Common myeloid progenitor, CD34-positive (primary cell): Measurements from ENCODE around the gene FAHD2A.

ENCODE experiments used
- CTCF ChIA-PET: fragments of 350-600 bp; sonication (Branson Sonifier 250); formaldehyde crosslinking; loops from one replicate; lab custom pipeline; 2021; ENCODE audit warnings: antibody characterized with exemption; lab: Charles Lee
- POLR2A ChIA-PET: fragments of 350-600 bp; sonication (Branson Sonifier 250); formaldehyde crosslinking; loops from one replicate; lab custom pipeline; 2021; ENCODE audit warnings: antibody characterized with exemption; lab: Charles Lee
- DNase-seq, 3 donors: peaks; one replicate each; pipeline versions ENCODE4 v3.0.0 to v3.0.0-alpha.2; 2013
- H3K27ac ChIP-seq, 2 experiments: 1 replicate in 1 of 2; 2 replicates in 1 of 2; pipeline ENCODE4 v1.7.0; 2013; ENCODE audit warnings: inconsistent platforms in 2 of 2, low read length in 2 of 2, mild to moderate bottlenecking in 2 of 2, low read depth in 1 of 2, moderate library complexity in 1 of 2; ENCODE audit not compliant: severe bottlenecking in 2 of 2, insufficient read depth in 1 of 2, poor library complexity in 1 of 2
- H3K27me3 ChIP-seq, 5 experiments: replicated peaks in 2 of 5; 1 replicate in 3 of 5; 2 replicates in 2 of 5; pipeline versions ENCODE4 v1.6.1 to v1.7.0; 2013; ENCODE audit warnings: low read length in 4 of 5, mild to moderate bottlenecking in 2 of 5, moderate library complexity in 2 of 5, inconsistent platforms in 1 of 5; ENCODE audit not compliant: insufficient read depth in 5 of 5, control insufficient read depth in 4 of 5
- H3K36me3 ChIP-seq, 4 experiments: 1 replicate in 2 of 4; 2 replicates in 2 of 4; pipeline versions ENCODE4 v1.6.1 to v1.7.0; 2013; ENCODE audit warnings: low read length in 3 of 4, control low read depth in 1 of 4, mild to moderate bottlenecking in 1 of 4; ENCODE audit not compliant: control insufficient read depth in 4 of 4, insufficient read depth in 4 of 4
- H3K4me1 ChIP-seq, 4 experiments: 1 replicate in 3 of 4; 2 replicates in 1 of 4; pipeline versions ENCODE4 v1.6.1 to v1.7.1; 2013; ENCODE audit warnings: low read length in 3 of 4, mild to moderate bottlenecking in 3 of 4, control low read depth in 1 of 4, inconsistent platforms in 1 of 4, moderate library complexity in 1 of 4; ENCODE audit not compliant: control insufficient read depth in 4 of 4, insufficient read depth in 4 of 4; ENCODE audit errors: control extremely low read depth in 1 of 4
- H3K4me3 ChIP-seq, 7 experiments: 1 replicate in 4 of 7; 2 replicates in 3 of 7; pipeline versions ENCODE4 v1.5.1 to v1.7.0; 2013; ENCODE audit warnings: mild to moderate bottlenecking in 7 of 7, low read length in 6 of 7, moderate library complexity in 6 of 7, inconsistent platforms in 2 of 7, low read depth in 2 of 7, control low read depth in 1 of 7; ENCODE audit not compliant: insufficient read depth in 4 of 7, control insufficient read depth in 1 of 7; ENCODE audit errors: extremely low read depth in 1 of 7
- H3K9me3 ChIP-seq, 5 experiments: 1 replicate in 4 of 5; 2 replicates in 1 of 5; pipeline versions ENCODE4 v1.6.1 to v1.7.1; 2013; ENCODE audit warnings: low read length in 4 of 5, mild to moderate bottlenecking in 2 of 5, inconsistent platforms in 1 of 5, low read depth in 1 of 5, moderate library complexity in 1 of 5; ENCODE audit not compliant: control insufficient read depth in 4 of 5, insufficient read depth in 2 of 5; ENCODE audit errors: control extremely low read depth in 1 of 5
- WGBS: methylation state at CpG from one replicate; pipeline ENCODE4 v1.1.5; 2013; ENCODE audit not compliant: insufficient coverage; 5-methylcytosine and 5-hydroxymethylcytosine counted together

Gene FAHD2A

DNA sequence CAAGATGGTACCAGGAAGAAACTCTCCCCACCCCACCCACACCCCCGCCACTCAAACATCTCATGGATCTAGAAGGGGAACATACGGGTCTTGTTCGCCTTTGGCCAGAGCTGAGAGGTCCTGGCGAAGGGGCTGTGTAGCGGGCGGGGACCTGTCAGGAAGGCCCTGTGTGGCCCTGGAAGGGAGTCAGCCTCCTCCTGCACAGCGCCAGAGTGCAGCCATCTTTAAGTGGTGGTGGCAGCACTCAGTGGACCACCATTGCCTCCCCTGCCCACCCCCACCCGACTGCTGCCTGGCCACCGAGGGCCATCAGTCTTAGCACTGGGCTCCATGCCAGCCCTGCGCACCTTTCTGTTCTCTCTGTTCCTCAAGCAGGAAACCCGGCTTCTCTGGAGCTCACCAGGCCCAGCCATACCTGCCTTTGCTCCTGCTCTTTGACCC is 11.6 kb upstream of the FAHD2A start:
- ChIA-PET POLR2A (no interaction called here), CTCF (interaction anchor here (1.2 to 2.6 kb wide), 2 partner anchors 11 to 22 kb away, joined by 3 to 17 read pairs; partner anchors contain the start of gene FAHD2A)
- H3K4me1 ChIP-seq = no peaks in the 10 kb centered on the region
- H3K9me3 ChIP-seq = no peaks in the 10 kb centered on the region
- H3K36me3 ChIP-seq = no peaks in the 10 kb centered on the region
- no peak for DNase-seq
- H3K27me3 ChIP-seq = peaks cover 0 to 4% (median 0%) of the 10 kb centered on the region in 5 experiments
- no peak overlapping the region for H3K4me3 ChIP-seq
- H3K27ac ChIP-seq = no peak overlapping the region
- WGBS = 92% methylated on average over 10 of the region's 11 CpGs

DNA sequence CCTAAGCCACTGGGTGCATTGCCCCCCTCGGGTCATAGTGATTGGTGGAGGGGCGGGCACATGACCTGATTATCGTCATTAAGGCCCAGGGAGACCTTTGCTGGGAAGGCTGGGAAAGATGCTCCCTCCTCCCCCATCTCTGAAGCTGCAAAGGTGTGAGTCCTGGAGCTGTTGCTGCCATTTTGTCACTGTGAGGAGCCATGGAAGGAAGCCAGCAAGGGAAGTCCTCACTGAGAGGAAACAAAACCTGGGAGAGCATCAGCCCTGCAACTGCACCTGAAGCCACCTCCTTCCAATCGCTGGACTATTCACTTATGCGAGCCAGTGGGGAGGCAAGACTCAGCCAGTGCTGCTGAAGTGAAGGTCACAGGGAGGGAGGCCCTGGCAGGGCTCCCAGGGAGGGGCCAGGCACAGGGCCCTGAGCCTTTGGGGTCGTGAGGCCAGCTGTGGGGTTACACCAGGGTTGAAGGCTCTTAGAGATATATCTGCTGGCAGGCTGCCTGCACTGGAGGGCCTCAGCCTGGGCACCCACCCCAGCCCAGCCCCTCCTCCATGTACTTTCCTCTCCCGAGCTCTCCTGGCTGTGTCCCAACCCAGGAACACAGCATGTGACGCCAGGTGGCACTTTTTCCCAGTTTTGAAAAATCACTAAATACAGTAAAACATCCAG is 10.7 kb upstream of the FAHD2A start:
- H3K36me3 ChIP-seq = no peaks in the 10 kb centered on the region
- ChIA-PET POLR2A (no interaction called here), CTCF (interaction anchor here (1.2 kb wide), 1 partner anchor 21 kb away, joined by 3 read pairs; no protein-coding TSS in a partner anchor)
- H3K4me1 ChIP-seq = no peaks in the 10 kb centered on the region
- DNase-seq = no peak
- 92% methylated on average over 6 of the region's 8 CpGs for WGBS
- H3K9me3 ChIP-seq = no peaks in the 10 kb centered on the region
- H3K4me3 ChIP-seq = no peak overlapping the region
- peaks cover 0 to 4% (median 0%) of the 10 kb centered on the region in 5 experiments for H3K27me3 ChIP-seq
- no peak overlapping the region for H3K27ac ChIP-seq

DNA sequence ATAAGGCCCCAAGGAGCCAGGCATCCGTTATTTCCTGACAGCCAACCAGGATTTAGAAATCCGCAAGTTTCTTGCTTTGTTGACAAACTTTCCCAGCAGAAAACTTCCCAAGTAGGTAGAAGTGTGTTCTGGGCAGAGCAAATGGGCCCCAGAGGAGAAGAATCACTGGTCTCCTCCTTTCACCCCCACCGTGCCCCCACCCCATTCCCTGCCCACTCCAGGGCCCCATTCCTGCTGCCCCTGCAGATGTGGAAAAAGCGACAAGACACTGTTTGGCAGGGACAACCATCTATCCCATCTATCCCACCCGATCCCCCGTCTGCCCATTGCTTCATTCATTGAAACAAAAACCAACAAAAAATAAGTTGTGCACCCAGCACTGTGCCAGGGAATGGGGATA is 10.2 kb upstream of the FAHD2A start:
- H3K4me1 ChIP-seq = no peaks in the 10 kb centered on the region
- H3K27ac ChIP-seq = no peak overlapping the region
- H3K36me3 ChIP-seq = no peaks in the 10 kb centered on the region
- peaks cover 0 to 4% (median 0%) of the 10 kb centered on the region in 5 experiments for H3K27me3 ChIP-seq
- no peak overlapping the region for H3K4me3 ChIP-seq
- ChIA-PET CTCF (no interaction called here), POLR2A (no interaction called here)
- 96% methylated on average over 4 of the region's 6 CpGs for WGBS
- H3K9me3 ChIP-seq = no peaks in the 10 kb centered on the region
- DNase-seq = no peak

DNA sequence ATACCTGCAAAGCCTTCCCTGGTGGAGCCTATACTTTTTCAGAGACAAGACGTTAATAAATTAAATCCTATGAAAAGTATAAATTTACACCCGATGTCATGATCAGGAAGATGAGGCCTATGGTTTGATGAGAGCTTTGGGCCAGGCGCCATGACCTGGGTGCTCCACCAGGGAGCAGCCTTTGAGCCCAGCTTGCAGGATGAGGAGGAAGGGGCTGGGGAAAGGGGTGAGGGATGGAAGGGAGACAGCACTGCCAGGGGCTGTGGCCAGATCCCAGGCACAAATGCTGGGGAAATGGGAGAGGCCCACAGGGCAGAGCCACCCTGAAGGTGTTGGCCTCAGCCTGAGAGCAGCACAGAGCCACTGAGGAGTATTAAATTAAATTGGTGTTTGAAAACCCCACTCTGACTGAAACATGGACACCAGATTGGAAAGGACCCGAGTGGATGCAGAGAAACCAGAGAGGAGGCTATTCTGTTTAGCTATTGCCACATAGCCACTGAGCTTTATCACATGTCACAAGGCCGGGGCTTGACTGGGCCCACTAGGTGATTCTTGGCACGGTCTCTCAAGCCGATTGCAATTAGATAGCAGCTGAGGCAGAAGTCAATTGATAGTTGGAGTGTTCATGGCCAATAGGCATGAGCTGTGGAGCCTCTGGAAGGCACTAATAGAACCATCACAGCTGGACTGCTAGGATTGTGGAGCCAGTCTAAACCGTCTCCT is 9.6 kb upstream of the FAHD2A start:
- Histone ChIP-seq H3K27ac (no peak overlapping the region), H3K27me3 (peaks cover 0 to 4% (median 0%) of the 10 kb centered on the region in 5 experiments), H3K9me3 (no peaks in the 10 kb centered on the region), H3K36me3 (no peaks in the 10 kb centered on the region), H3K4me3 (no peak overlapping the region), H3K4me1 (no peaks in the 10 kb centered on the region)
- POLR2A ChIA-PET = no interaction called here
- DNase-seq = no peak
- CTCF ChIA-PET = interaction anchor here (0.8 to 1.7 kb wide), 2 partner anchors 9 to 10 kb away, joined by 5 to 6 read pairs; partner anchors contain the start of gene FAHD2A
- 96% methylated on average over 7 of the region's 8 CpGs for WGBS

DNA sequence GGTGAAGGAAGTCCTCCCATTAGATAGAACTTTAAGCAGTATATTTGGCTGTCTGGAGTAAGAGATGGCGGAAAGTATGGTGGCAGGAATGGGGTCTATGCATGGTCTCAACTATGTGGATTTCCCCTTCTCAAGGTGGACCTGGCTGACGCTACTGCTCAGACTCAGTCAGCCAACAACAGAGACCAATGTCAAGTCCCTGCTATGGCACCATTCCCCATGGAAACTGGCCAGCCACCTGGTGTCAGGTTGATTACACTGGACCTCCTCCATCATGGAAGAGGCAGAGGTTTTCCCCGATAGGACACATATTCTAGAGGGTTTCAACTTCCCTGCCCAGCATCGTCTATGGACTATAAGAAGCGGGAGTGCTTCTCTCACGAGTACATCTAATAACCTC is 8.6 kb upstream of the FAHD2A start:
- H3K36me3 ChIP-seq = no peaks in the 10 kb centered on the region
- no peak for DNase-seq
- H3K4me1 ChIP-seq = no peaks in the 10 kb centered on the region
- ChIA-PET CTCF (interaction anchor here (1.7 kb wide), 1 partner anchor 9 kb away, joined by 6 read pairs; the partner anchor contains the start of gene FAHD2A), POLR2A (no interaction called here)
- H3K27me3 ChIP-seq = no peaks in the 10 kb centered on the region
- H3K27ac ChIP-seq = no peak overlapping the region
- no peaks in the 10 kb centered on the region for H3K9me3 ChIP-seq
- no peak overlapping the region for H3K4me3 ChIP-seq
- 100% methylated on average over 6 of the region's 6 CpGs for WGBS

DNA sequence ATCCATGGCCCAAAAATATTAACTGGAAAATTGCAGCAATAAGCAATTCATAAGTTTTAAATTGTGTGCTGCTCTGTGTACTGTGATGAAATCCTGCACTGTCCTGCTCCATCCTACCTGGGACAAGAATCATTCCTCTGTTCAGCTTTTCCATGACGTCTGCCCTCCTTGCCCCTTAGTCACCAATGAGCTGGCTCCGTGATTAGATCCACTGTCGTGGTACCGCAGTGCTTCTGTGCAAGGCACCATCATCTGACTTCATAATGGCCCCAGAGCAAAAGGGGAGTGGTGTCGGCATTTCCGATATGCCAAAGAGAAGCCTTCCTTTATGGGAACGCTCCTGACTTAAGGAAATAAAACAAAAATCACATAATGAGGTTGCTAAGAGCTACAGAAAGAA is 3.4 kb upstream of the FAHD2A start:
- no peaks in the 10 kb centered on the region for H3K36me3 ChIP-seq
- H3K4me3 ChIP-seq = no peak overlapping the region
- H3K9me3 ChIP-seq = no peaks in the 10 kb centered on the region
- WGBS = 100% methylated on average over 6 of the region's 7 CpGs
- ChIA-PET POLR2A (no interaction called here), CTCF (no interaction called here)
- no peak overlapping the region for H3K27ac ChIP-seq
- no peaks in the 10 kb centered on the region for H3K27me3 ChIP-seq
- H3K4me1 ChIP-seq = peaks cover 0 to 18% (median 15%) of the 10 kb centered on the region in 4 experiments
- DNase-seq = no peak

DNA sequence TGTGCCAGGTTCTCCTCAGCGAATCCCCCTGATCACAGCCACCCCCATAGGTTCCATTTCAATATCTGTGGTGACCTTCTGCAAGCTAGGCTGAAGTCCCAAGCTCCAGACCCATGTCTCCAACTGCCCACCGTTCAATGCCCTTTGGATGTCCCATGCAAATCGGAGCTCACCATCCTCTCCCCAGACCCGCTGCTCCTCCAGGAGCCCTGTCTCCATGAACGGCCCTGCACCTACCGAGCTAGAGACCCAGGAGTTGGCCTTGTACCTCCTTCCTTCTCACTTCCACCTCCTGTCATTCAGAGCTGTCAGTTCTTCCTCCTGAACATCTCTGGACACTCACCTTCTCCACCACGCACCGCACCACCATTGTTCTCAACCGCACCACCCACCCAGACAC is 1.0 kb upstream of the FAHD2A start:
- no peaks in the 10 kb centered on the region for H3K9me3 ChIP-seq
- CTCF ChIA-PET = interaction anchor here (1.1 to 2.5 kb wide), 4 partner anchors 8 to 16 kb away, joined by 3 to 17 read pairs (median 6); no protein-coding TSS in a partner anchor
- POLR2A ChIA-PET = interaction anchor here (0.8 kb wide), 1 partner anchor 12 kb away, joined by 3 read pairs; no protein-coding TSS in a partner anchor
- H3K27me3 ChIP-seq = no peaks in the 10 kb centered on the region
- peak overlapping the region in 6 of 7 experiments; percentile 80 to 96 (median 92) for H3K4me3 ChIP-seq
- DNase-seq = no peak
- peaks cover 0 to 18% (median 15%) of the 10 kb centered on the region in 4 experiments for H3K4me1 ChIP-seq
- H3K36me3 ChIP-seq = no peaks in the 10 kb centered on the region
- H3K27ac ChIP-seq = no peak overlapping the region
- WGBS = 90% methylated on average over 7 of the region's 9 CpGs
